ENCODE measurements around the gene VMP1. TPM values are rescaled to one million over a fixed set of nuclear protein-coding genes. Genes with fewer than 3 reads are reported as not detected.
"Not testable (repeated sequence)": the region's sequence is repeated elsewhere in the genome, so short reads cannot be mapped to it uniquely, and the experiment has no call there.

The VMP1 gene
- total and polyA plus RNA-seq, 2 donors (not counting 1 experiment from before 2014, with no cell fraction given), result 125 to 235 TPM

- peak overlapping the region; percentile 83 for H3K27ac ChIP-seq (ENCODE audit: insufficient read depth, low read length)
- H3K9me3 ChIP-seq (ENCODE audit: control insufficient read depth, insufficient read depth, low read depth, low read length), result no peaks in the 10 kb centered on the region
- peak overlapping the region; percentile 33 for H3K9ac ChIP-seq (ENCODE audit: insufficient read depth, low read length)
- H2AFZ ChIP-seq (ENCODE audit: low read length), result no peak overlapping the region
- no peaks in the 10 kb centered on the region for H3K36me3 ChIP-seq (ENCODE audit: control insufficient read depth, insufficient read depth, low read length)
- DNase-seq (ENCODE audit: low read depth in 2 of 2), result peak; percentile 88 to 100
- H3K4me2 ChIP-seq (ENCODE audit: extremely low read depth, insufficient read depth, low read length), result peak overlapping the region; percentile 42
- TF ChIP-seq CTCF (conservative IDR thresholded peaks at IDR 0.05 in 1 of 2, IDR thresholded peaks at IDR 0.05 in 1 of 2; ENCODE audit: low read depth in 1 of 2, low read length in 2 of 2) (no peak), EZH2 (IDR thresholded peaks at IDR 0.05; ENCODE audit: low read length, missing control alignments) (no peak)
- H3K4me3 ChIP-seq (replicated peaks in 1 of 4; ENCODE audit: control extremely low read depth in 1 of 4, insufficient read depth in 1 of 4, low read depth in 3 of 4, low read length in 4 of 4), result no peak overlapping the region
- H3K4me1 ChIP-seq (ENCODE audit: control insufficient read depth, extremely low read depth, insufficient read depth, low read length), result peaks cover 16% of the 10 kb centered on the region
- H4K20me1 ChIP-seq (ENCODE audit: control insufficient read depth, extremely low read depth, insufficient read depth, low read length), result no peaks in the 10 kb centered on the region
- H3K79me2 ChIP-seq (ENCODE audit: control insufficient read depth, insufficient read depth, low read length), result no peaks in the 10 kb centered on the region
- no peaks in the 10 kb centered on the region for H3K27me3 ChIP-seq (ENCODE audit: control insufficient read depth, insufficient read depth, low read length)
These were observed 144.3 kb downstream of the VMP1 start for GRCh38 chr17:59851439-59852375.

GRCh38 chr17:59852847-59853167 lies 145.4 kb downstream of the VMP1 start:
- not testable (repeated sequence) for H4K20me1 ChIP-seq (ENCODE audit: control insufficient read depth, extremely low read depth, insufficient read depth, low read length); H3K4me3 ChIP-seq (replicated peaks in 1 of 4; ENCODE audit: control extremely low read depth in 1 of 4, insufficient read depth in 1 of 4, low read depth in 3 of 4, low read length in 4 of 4); H3K79me2 ChIP-seq (ENCODE audit: control insufficient read depth, insufficient read depth, low read length); H3K4me2 ChIP-seq (ENCODE audit: extremely low read depth, insufficient read depth, low read length); H3K36me3 ChIP-seq (ENCODE audit: control insufficient read depth, insufficient read depth, low read length); DNase-seq (ENCODE audit: low read depth in 2 of 2); H3K9me3 ChIP-seq (ENCODE audit: control insufficient read depth, insufficient read depth, low read depth, low read length); H2AFZ ChIP-seq (ENCODE audit: low read length); H3K27me3 ChIP-seq (ENCODE audit: control insufficient read depth, insufficient read depth, low read length)
- peaks cover 12% of the 10 kb centered on the region for H3K4me1 ChIP-seq (ENCODE audit: control insufficient read depth, extremely low read depth, insufficient read depth, low read length)
- peak overlapping the region; percentile 48 for H3K9ac ChIP-seq (ENCODE audit: insufficient read depth, low read length)
- H3K27ac ChIP-seq (ENCODE audit: insufficient read depth, low read length), result peak overlapping the region; percentile 83

- H3K36me3 ChIP-seq (ENCODE audit: control insufficient read depth, insufficient read depth, low read length), result no peaks in the 10 kb centered on the region
- peak; percentile 96 to 98 for DNase-seq (ENCODE audit: low read depth in 2 of 2)
- H3K9ac ChIP-seq (ENCODE audit: insufficient read depth, low read length), result no peak overlapping the region
- peak overlapping the region; percentile 83 for H3K27ac ChIP-seq (ENCODE audit: insufficient read depth, low read length)
- H3K27me3 ChIP-seq (ENCODE audit: control insufficient read depth, insufficient read depth, low read length), result no peaks in the 10 kb centered on the region
- no peaks in the 10 kb centered on the region for H3K9me3 ChIP-seq (ENCODE audit: control insufficient read depth, insufficient read depth, low read depth, low read length)
- H3K4me1 ChIP-seq (ENCODE audit: control insufficient read depth, extremely low read depth, insufficient read depth, low read length), result peaks cover 12% of the 10 kb centered on the region
- no peak overlapping the region for H3K4me3 ChIP-seq (replicated peaks in 1 of 4; ENCODE audit: control extremely low read depth in 1 of 4, insufficient read depth in 1 of 4, low read depth in 3 of 4, low read length in 4 of 4)
- no peaks in the 10 kb centered on the region for H4K20me1 ChIP-seq (ENCODE audit: control insufficient read depth, extremely low read depth, insufficient read depth, low read length)
- no peak overlapping the region for H3K4me2 ChIP-seq (ENCODE audit: extremely low read depth, insufficient read depth, low read length)
- no peak overlapping the region for H2AFZ ChIP-seq (ENCODE audit: low read length)
- TF ChIP-seq EZH2 (IDR thresholded peaks at IDR 0.05; ENCODE audit: low read length, missing control alignments) (no peak), CTCF (conservative IDR thresholded peaks at IDR 0.05 in 1 of 2, IDR thresholded peaks at IDR 0.05 in 1 of 2; ENCODE audit: low read depth in 1 of 2, low read length in 2 of 2) (peak in 1 of 2 donors; percentile 54)
- H3K79me2 ChIP-seq (ENCODE audit: control insufficient read depth, insufficient read depth, low read length), result no peaks in the 10 kb centered on the region
These were observed 145.9 kb downstream of the VMP1 start for GRCh38 chr17:59853168-59853918.

- not testable (repeated sequence) for H3K9ac ChIP-seq (ENCODE audit: insufficient read depth, low read length); H4K20me1 ChIP-seq (ENCODE audit: control insufficient read depth, extremely low read depth, insufficient read depth, low read length)
- peak overlapping the region; percentile 83 for H3K27ac ChIP-seq (ENCODE audit: insufficient read depth, low read length)
These were observed 146.7 kb downstream of the VMP1 start for GRCh38 chr17:59853919-59854729.

More at GRCh38 chr17:59853919-59854729, 146.7 kb downstream of the VMP1 start:
- not testable (repeated sequence) for H3K4me3 ChIP-seq (replicated peaks in 1 of 4; ENCODE audit: control extremely low read depth in 1 of 4, insufficient read depth in 1 of 4, low read depth in 3 of 4, low read length in 4 of 4); DNase-seq (ENCODE audit: low read depth in 2 of 2); H3K4me2 ChIP-seq (ENCODE audit: extremely low read depth, insufficient read depth, low read length); H3K9me3 ChIP-seq (ENCODE audit: control insufficient read depth, insufficient read depth, low read depth, low read length); H3K79me2 ChIP-seq (ENCODE audit: control insufficient read depth, insufficient read depth, low read length); H2AFZ ChIP-seq (ENCODE audit: low read length); H3K27me3 ChIP-seq (ENCODE audit: control insufficient read depth, insufficient read depth, low read length); H3K36me3 ChIP-seq (ENCODE audit: control insufficient read depth, insufficient read depth, low read length)
- H3K4me1 ChIP-seq (ENCODE audit: control insufficient read depth, extremely low read depth, insufficient read depth, low read length), result peaks cover 12% of the 10 kb centered on the region
